Measurements from ENCODE around the gene SH3PXD2A. TPM values are rescaled to one million over a fixed set of nuclear protein-coding genes. Genes with fewer than 3 reads are reported as not detected.
A peak's percentile ranks its signal among the peaks of the same experiment; 100 is the strongest.
"Not testable (repeated sequence)": the region's sequence is repeated elsewhere in the genome, so short reads cannot be mapped to it uniquely, and the experiment has no call there.

Gene SH3PXD2A
- total RNA-seq, 1 experiment from 2014 or later: 6.3 TPM

GRCh38 chr10:103761075-103761920 lies 94.1 kb downstream of the SH3PXD2A start:
- Mint-ChIP-seq H3K9me3 (ENCODE audit: unreplicated experiment) (no peaks in the 10 kb centered on the region), H3K27me3 (ENCODE audit: insufficient read depth, unreplicated experiment) (no peaks in the 10 kb centered on the region), H3K36me3 (ENCODE audit: insufficient read depth, unreplicated experiment) (no peaks in the 10 kb centered on the region), H3K4me1 (ENCODE audit: low read depth, unreplicated experiment) (peaks cover 14% of the 10 kb centered on the region), H3K4me3 (ENCODE audit: unreplicated experiment) (no peak overlapping the region), H3K27ac (ENCODE audit: unreplicated experiment) (no peak overlapping the region)
- H3K27me3 ChIP-seq (replicated peaks; ENCODE audit: control insufficient read depth, insufficient read depth, low read length): no peaks in the 10 kb centered on the region
- peaks cover 10% of the 10 kb centered on the region for H3K4me1 ChIP-seq
- no TSS peak for BruUV-seq (replicated peaks)
- H3K36me3 ChIP-seq (ENCODE audit: control insufficient read depth, insufficient read depth, low read length): no peaks in the 10 kb centered on the region
- POLR2A ChIA-PET: no interaction called here
- H3K4me3 ChIP-seq (ENCODE audit: low read depth, low read length): no peak overlapping the region
- DNase-seq: no peak
- CTCF ChIA-PET: no interaction called here
- H3K9me3 ChIP-seq: no peaks in the 10 kb centered on the region
- intact Hi-C loops (cut with micrococcal nuclease; ENCODE audit: unreplicated experiment): no loop called here
- no peak for TF ChIP-seq CTCF (IDR thresholded peaks at IDR 0.05; ENCODE audit: insufficient read depth in 1 of 2, low read depth in 1 of 2, low read length in 1 of 2, severe bottlenecking in 1 of 2, unreplicated experiment in 1 of 2)

- H3K27ac Mint-ChIP-seq (ENCODE audit: unreplicated experiment); H3K36me3 ChIP-seq (ENCODE audit: control insufficient read depth, insufficient read depth, low read length); H3K4me3 Mint-ChIP-seq (ENCODE audit: unreplicated experiment); H3K27me3 ChIP-seq (replicated peaks; ENCODE audit: control insufficient read depth, insufficient read depth, low read length); H3K36me3 Mint-ChIP-seq (ENCODE audit: insufficient read depth, unreplicated experiment); DNase-seq; intact Hi-C loops (cut with micrococcal nuclease; ENCODE audit: unreplicated experiment); H3K4me3 ChIP-seq (ENCODE audit: low read depth, low read length); H3K9me3 Mint-ChIP-seq (ENCODE audit: unreplicated experiment); H3K9me3 ChIP-seq; H3K27me3 Mint-ChIP-seq (ENCODE audit: insufficient read depth, unreplicated experiment); CTCF ChIA-PET; BruUV-seq (replicated peaks); POLR2A ChIA-PET: not testable (repeated sequence)
- H3K4me1 ChIP-seq: peaks cover 10% of the 10 kb centered on the region
- H3K4me1 Mint-ChIP-seq (ENCODE audit: low read depth, unreplicated experiment): peaks cover 14% of the 10 kb centered on the region
Observed at GRCh38 chr10:103760233-103760632, 95.1 kb downstream of the SH3PXD2A start.

- no TSS peak for BruUV-seq (replicated peaks)
- Mint-ChIP-seq H3K4me1 (ENCODE audit: low read depth, unreplicated experiment) (peaks cover 14% of the 10 kb centered on the region), H3K9me3 (ENCODE audit: unreplicated experiment) (no peaks in the 10 kb centered on the region), H3K4me3 (ENCODE audit: unreplicated experiment) (no peak overlapping the region), H3K27ac (ENCODE audit: unreplicated experiment) (peak overlapping the region; percentile 11), H3K36me3 (ENCODE audit: insufficient read depth, unreplicated experiment) (no peaks in the 10 kb centered on the region), H3K27me3 (ENCODE audit: insufficient read depth, unreplicated experiment) (no peaks in the 10 kb centered on the region)
- intact Hi-C loops (cut with micrococcal nuclease; ENCODE audit: unreplicated experiment): no loop called here
- H3K4me1 ChIP-seq: peaks cover 10% of the 10 kb centered on the region
- ChIA-PET CTCF (interaction anchor here (0.9 kb wide), 1 partner anchor 23 kb away, joined by 3 read pairs; no protein-coding TSS in a partner anchor), POLR2A (interaction anchor here (0.5 kb wide), 1 partner anchor 31 kb away, joined by 4 read pairs; no protein-coding TSS in a partner anchor)
- no peak overlapping the region for H3K4me3 ChIP-seq (ENCODE audit: low read depth, low read length)
- TF ChIP-seq CTCF (IDR thresholded peaks at IDR 0.05; ENCODE audit: insufficient read depth in 1 of 2, low read depth in 1 of 2, low read length in 1 of 2, severe bottlenecking in 1 of 2, unreplicated experiment in 1 of 2): no peak
- H3K36me3 ChIP-seq (ENCODE audit: control insufficient read depth, insufficient read depth, low read length): no peaks in the 10 kb centered on the region
- peak in 1 of 2 experiments; percentile 24 for DNase-seq
- no peaks in the 10 kb centered on the region for H3K9me3 ChIP-seq
- no peaks in the 10 kb centered on the region for H3K27me3 ChIP-seq (replicated peaks; ENCODE audit: control insufficient read depth, insufficient read depth, low read length)
Observed at GRCh38 chr10:103759100-103759781, 96.1 kb downstream of the SH3PXD2A start.

Data from Caco-2 (cell line).